Anterior cingulate cortex (tissue), 58 donors: ENCODE measurements around the gene CNTRL.

ENCODE experiments used
- DNase-seq, 58 donors: peaks; one replicate each; lab custom pipeline; 2025; lab: John Stamatoyannopoulos, UW

CNTRL gene

GRCh38 chr9:121199921-121200320 lies 125.2 kb downstream of the CNTRL start:
- DNase-seq: no peak

GRCh38 chr9:121200356-121200755 lies 125.6 kb downstream of the CNTRL start:
- no peak for DNase-seq

GRCh38 chr9:121201045-121201737 lies 126.4 kb downstream of the CNTRL start:
- peak in 22 of 58 donors; percentile 15 to 73 (median 48) for DNase-seq

- DNase-seq: peak; percentile 91 to 100 (median 99)
Measured at GRCh38 chr9:121201738-121202533, 127.2 kb downstream of the CNTRL start, which contains the start of gene RAB14. Gene RAB14, minus strand, starts transcription at chr9:121201869. Its CDS starts 8,457 bp downstream, at chr9:121193412.

- DNase-seq: no peak
Measured at GRCh38 chr9:121204121-121204520, 129.4 kb downstream of the CNTRL start.

- DNase-seq: no peak
Measured at GRCh38 chr9:121204611-121205010, 129.9 kb downstream of the CNTRL start.

GRCh38 chr9:121206516-121207370 lies 132.0 kb downstream of the CNTRL start:
- peak in 2 of 58 donors; percentile 0 to 9 for DNase-seq

- DNase-seq: no peak
Measured at GRCh38 chr9:121207371-121207940, 132.7 kb downstream of the CNTRL start.

GRCh38 chr9:121210536-121210935 lies 135.8 kb downstream of the CNTRL start:
- DNase-seq: no peak

GRCh38 chr9:121213136-121213806 lies 138.5 kb downstream of the CNTRL start:
- DNase-seq: peak in 57 of 58 donors; percentile 3 to 96 (median 79)

- DNase-seq: no peak
Measured at GRCh38 chr9:121214005-121214404, 139.2 kb downstream of the CNTRL start.

- DNase-seq: no peak
Measured at GRCh38 chr9:121216271-121216805, 141.6 kb downstream of the CNTRL start.

- no peak for DNase-seq
Measured at GRCh38 chr9:121217609-121218292, 143.0 kb downstream of the CNTRL start.

- no peak for DNase-seq
Measured at GRCh38 chr9:121218357-121219027, 143.7 kb downstream of the CNTRL start.

GRCh38 chr9:121219530-121219929 lies 144.8 kb downstream of the CNTRL start:
- no peak for DNase-seq

GRCh38 chr9:121220996-121221663 lies 146.4 kb downstream of the CNTRL start:
- DNase-seq: no peak

- no peak for DNase-seq
Measured at GRCh38 chr9:121221664-121222055, 146.9 kb downstream of the CNTRL start.
